PC-3 (cell line): ENCODE data around the gene CGN. TPM values are rescaled to one million over a fixed set of nuclear protein-coding genes. Genes with fewer than 3 reads are reported as not detected.

ENCODE experiments used
- ATAC-seq: fragments of 200-7000 bp; cut with Tn5 transposase; 2 replicates; pipeline ENCODE4 v1.9.1; 2020; ENCODE audit warnings: mild to moderate bottlenecking, moderate library complexity
- BruUV-seq: library from RNA; stranded (reverse); fragments of 400-500 nt; replicated peaks from 2 replicates; lab custom pipeline; 2021; lab: Mats Ljungman, UMichigan
- CTCF ChIA-PET: fragments of 300-600 bp; sonication (Branson Sonifier 250); formaldehyde crosslinking; loops from one replicate; lab custom pipeline; 2022; ENCODE audit warnings: antibody characterized with exemption; lab: Charles Lee
- POLR2A ChIA-PET: fragments of 300-600 bp; sonication (Branson Sonifier 250); formaldehyde crosslinking; loops from one replicate; lab custom pipeline; 2022; ENCODE audit warnings: antibody characterized with exemption; ENCODE audit not compliant: unreplicated experiment; lab: Charles Lee
- DNase-seq: peaks from one replicate; pipeline ENCODE4 v3.0.0-alpha.2; 2015
- H2AFZ ChIP-seq: fragments of 300-600 bp; sonication (generic); 2 replicates; pipeline ENCODE4 v1.6.0; 2016; ENCODE audit warnings: antibody characterized with exemption, low read length
- H3F3A ChIP-seq: fragments of 300-600 bp; sonication (generic); one replicate; pipeline ENCODE4 v1.6.0; 2017; ENCODE audit warnings: antibody characterized with exemption, low read length, control low read depth, mild to moderate bottlenecking; ENCODE audit not compliant: unreplicated experiment
- H3K27ac ChIP-seq: fragments of 300-600 bp; sonication (generic); 2 replicates; pipeline ENCODE4 v1.5.1; 2016; ENCODE audit warnings: mild to moderate bottlenecking, low read length
- H3K27me3 ChIP-seq: fragments of 300-600 bp; sonication (generic); 2 replicates; pipeline ENCODE4 v1.6.1; 2016; ENCODE audit warnings: low read length, mixed read lengths
- H3K36me3 ChIP-seq: fragments of 300-600 bp; sonication (generic); 2 replicates; pipeline ENCODE4 v1.6.1; 2016; ENCODE audit warnings: low read depth, mixed run types, low read length, mixed read lengths
- H3K4me1 ChIP-seq: fragments of 300-600 bp; sonication (generic); 2 replicates; pipeline ENCODE4 v1.5.1; 2016; ENCODE audit warnings: low read length; ENCODE audit not compliant: insufficient read depth
- H3K4me2 ChIP-seq: fragments of 300-600 bp; sonication (generic); 2 replicates; pipeline ENCODE4 v1.6.0; 2016; ENCODE audit warnings: low read length
- H3K4me3 ChIP-seq: fragments of 300-600 bp; sonication (generic); 2 replicates; pipeline ENCODE4 v1.5.1; 2016; ENCODE audit warnings: mild to moderate bottlenecking, low read length, mixed read lengths
- H3K79me2 ChIP-seq: fragments of 300-600 bp; sonication (generic); 2 replicates; pipeline ENCODE4 v1.6.1; 2017; ENCODE audit warnings: low read length, mixed read lengths
- H3K9ac ChIP-seq: fragments of 300-600 bp; sonication (generic); 2 replicates; pipeline ENCODE4 v1.6.0; 2016; ENCODE audit warnings: mild to moderate bottlenecking, low read length
- H3K9me2 ChIP-seq: fragments of 300-600 bp; sonication (generic); replicated peaks from 2 replicates; pipeline ENCODE4 v1.6.1; 2016; ENCODE audit warnings: mixed run types, low read length, mixed read lengths
- H3K9me3 ChIP-seq: fragments of 300-600 bp; sonication (generic); 2 replicates; pipeline ENCODE4 v1.6.1; 2016; ENCODE audit warnings: low read length, mixed read lengths
- H4K20me1 ChIP-seq: fragments of 300-600 bp; sonication (generic); 2 replicates; pipeline ENCODE4 v1.6.1; 2016; ENCODE audit warnings: low read length, mixed read lengths
- CTCF ChIP-seq: fragments of 300-600 bp; sonication (generic); conservative IDR thresholded peaks from 2 replicates; pipeline ENCODE4 v1.5.1; 2017; ENCODE audit warnings: antibody characterized with exemption, low read depth, mild to moderate bottlenecking, low read length
- EZH2 ChIP-seq: fragments of 300-600 bp; sonication (generic); IDR thresholded peaks from one replicate; pipeline ENCODE4 v1.6.1; 2017; ENCODE audit warnings: antibody characterized with exemption, mild to moderate bottlenecking, low read length; ENCODE audit not compliant: unreplicated experiment
- EZH2phosphoT487 ChIP-seq: fragments of 300-600 bp; sonication (generic); IDR thresholded peaks from 2 replicates; pipeline ENCODE4 v1.6.1; 2018; ENCODE audit warnings: mild to moderate bottlenecking, antibody characterized with exemption, low read length, borderline replicate concordance
- intact Hi-C: fragments of 100-400 bp; cut with micrococcal nuclease; formaldehyde crosslinking; loops from 2 replicates; pipeline ENCODE4 v1.9.0; 2023
- total RNA-seq: library from RNA; depleted of rRNA; stranded (reverse); fragments of >200 nt; gene quantifications from 2 replicates; pipeline ENCODE4 v1.2.3, GENCODE V29; 2014

Gene CGN
- total RNA-seq, 1 experiment from 2014 or later = 13.3 TPM

- BruUV-seq = no TSS peak
- DNase-seq (no peak), ATAC-seq (no peak)
- H3K4me2 ChIP-seq = no peak overlapping the region
- H3K4me3 ChIP-seq = no peak overlapping the region
- no peaks in the 10 kb centered on the region for H3F3A ChIP-seq
- H3K4me1 ChIP-seq = peaks cover 31% of the 10 kb centered on the region
- intact Hi-C loops = no loop called here
- peaks cover 8% of the 10 kb centered on the region for H4K20me1 ChIP-seq
- POLR2A ChIA-PET = no interaction called here
- H3K9me2 ChIP-seq = no peaks in the 10 kb centered on the region
- no peaks in the 10 kb centered on the region for H3K27me3 ChIP-seq
- H2AFZ ChIP-seq = no peak overlapping the region
- no peak overlapping the region for H3K9ac ChIP-seq
- no peaks in the 10 kb centered on the region for H3K9me3 ChIP-seq
- CTCF ChIA-PET = interaction anchor here (0.6 kb wide), 1 partner anchor 68 kb away, joined by 10 read pairs; no protein-coding TSS in a partner anchor
- no peak overlapping the region for H3K27ac ChIP-seq
- TF ChIP-seq CTCF (no peak), EZH2phosphoT487 (no peak), EZH2 (no peak)
- peaks cover 28% of the 10 kb centered on the region; the same call in 1 of the 2 replicates for H3K36me3 ChIP-seq
- peaks cover 30% of the 10 kb centered on the region for H3K79me2 ChIP-seq
Measured at GRCh38 chr1:151562661-151563060, 51.5 kb downstream of the CGN start.

DNA sequence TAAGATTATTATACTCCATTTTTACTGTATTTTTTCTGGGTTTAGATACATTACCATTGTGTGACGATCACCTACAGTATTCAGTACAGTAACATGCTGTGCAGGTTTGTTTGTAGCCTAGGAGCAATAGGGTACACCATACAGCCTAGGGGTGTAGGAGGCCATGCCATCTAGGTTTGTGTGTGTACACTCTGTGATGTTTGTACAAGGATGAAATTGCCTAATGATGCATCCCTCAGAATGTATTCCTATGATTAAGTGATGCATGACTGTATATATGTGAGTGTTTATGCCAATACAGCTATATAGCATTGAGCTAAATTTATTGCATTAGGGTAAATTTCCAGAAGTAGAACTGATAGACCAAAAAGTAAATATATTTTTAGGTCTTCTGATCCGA, 52.2 kb downstream of the CGN start:
- CTCF ChIA-PET = no interaction called here
- Histone ChIP-seq H3K27me3 (no peaks in the 10 kb centered on the region), H3K9me3 (no peaks in the 10 kb centered on the region), H3K9me2 (no peaks in the 10 kb centered on the region), H3K9ac (no peak overlapping the region), H3F3A (peaks cover 6% of the 10 kb centered on the region), H4K20me1 (peaks cover 3% of the 10 kb centered on the region; the same call in 1 of the 2 replicates), H3K4me2 (no peak overlapping the region), H3K4me1 (peaks cover 38% of the 10 kb centered on the region), H3K79me2 (peaks cover 23% of the 10 kb centered on the region), H3K27ac (0 out of 2 replicates have a peak overlapping the region, but pooled peaks have one; percentile 2), H3K4me3 (no peak overlapping the region), H2AFZ (no peak overlapping the region), H3K36me3 (peaks cover 28% of the 10 kb centered on the region; the same call in 1 of the 2 replicates)
- POLR2A ChIA-PET = interaction anchor here (0.5 kb wide), 1 partner anchor 263 kb away, joined by 3 read pairs; no protein-coding TSS in a partner anchor
- TF ChIP-seq EZH2 (no peak), EZH2phosphoT487 (no peak), CTCF (no peak)
- DNase-seq (peak; percentile 79), ATAC-seq (peak; percentile 95)
- no TSS peak for BruUV-seq
- intact Hi-C loops = no loop called here

- H2AFZ ChIP-seq = no peak overlapping the region
- CTCF ChIA-PET = interaction anchor here (1.0 kb wide), 1 partner anchor 121 kb away, joined by 4 read pairs; no protein-coding TSS in a partner anchor
Measured at GRCh38 chr1:151565502-151566189, 54.5 kb downstream of the CGN start.

More at GRCh38 chr1:151565502-151566189, 54.5 kb downstream of the CGN start:
- H3K27me3 ChIP-seq = no peaks in the 10 kb centered on the region
- H3K4me3 ChIP-seq = no peak overlapping the region
- peak overlapping the region; percentile 27; the same call in 1 of the 2 replicates for H3K4me2 ChIP-seq
- ATAC-seq (no peak), DNase-seq (peak; percentile 40)
- TF ChIP-seq EZH2phosphoT487 (no peak), CTCF (no peak), EZH2 (no peak)
- H3K27ac ChIP-seq = no peak overlapping the region
- H3K9ac ChIP-seq = no peak overlapping the region
- H3K79me2 ChIP-seq = peaks cover 5% of the 10 kb centered on the region
- peaks cover 21% of the 10 kb centered on the region for H3F3A ChIP-seq
- H3K9me2 ChIP-seq = no peaks in the 10 kb centered on the region
- 0 out of 2 replicates have a peak, but pooled peaks cover 6% of the 10 kb centered on the region for H4K20me1 ChIP-seq
- no peaks in the 10 kb centered on the region for H3K9me3 ChIP-seq
- intact Hi-C loops = no loop called here
- BruUV-seq = no TSS peak
- POLR2A ChIA-PET = no interaction called here
- peaks cover 61% of the 10 kb centered on the region for H3K4me1 ChIP-seq
- H3K36me3 ChIP-seq = peaks cover 30% of the 10 kb centered on the region; the same call in 1 of the 2 replicates
